K562 (cell line): ENCODE measurements around the gene EMP2. TPM values are rescaled to one million over a fixed set of nuclear protein-coding genes. Genes with fewer than 3 reads are reported as not detected.

Source experiments
- ATAC-seq: fragments of 200-7000 bp; cut with Tn5 transposase; 3 replicates; pipeline ENCODE4 v1.9.1; 2020; ENCODE audit warnings: moderate library complexity
- BruUV-seq: library from RNA; stranded (reverse); fragments of 400-500 nt; replicated peaks from 2 replicates; lab custom pipeline; 2021; lab: Mats Ljungman, UMichigan
- CTCF ChIA-PET: fragments of 300-600 bp; formaldehyde crosslinking; extraction: SDS; loops from one replicate; lab custom pipeline; 2021; ENCODE audit warnings: low intra/inter-chr PET ratio; lab: Yijun Ruan, JAX
- POLR2A ChIA-PET: fragments of 300-600, 350-650 bp; sonication (Branson Sonifier 250); formaldehyde crosslinking; extraction: SDS; loops from one replicate; lab custom pipeline; 2021; ENCODE audit warnings: antibody characterized with exemption, inconsistent platforms; lab: Yijun Ruan, JAX
- DNase-seq, 4 experiments: peaks; one replicate each; pipeline versions ENCODE4 v3.0.0 to v3.0.0-alpha.2; 2011 to 2018; ENCODE audit warnings: low spot score in 3 of 4, mixed read lengths in 3 of 4; ENCODE audit errors: extremely low read depth in 1 of 4
- FAIRE-seq: peaks from 2 replicates; lab custom pipeline; 2011; peaks lifted over from hg19 to GRCh38; lab: Jason Lieb, UNC
- H2AFZ ChIP-seq: 2 replicates; pipeline ENCODE4 v1.6.0; 2011; ENCODE audit warnings: low read depth, low read length, control low read depth, inconsistent platforms
- H3K27ac ChIP-seq: fragments of 200-600 bp; 3 replicates; pipeline ENCODE4 v1.8.0; 2011; ENCODE audit warnings: low read depth, mild to moderate bottlenecking, control low read depth, inconsistent platforms, low read length, moderate library complexity, mixed read lengths; ENCODE audit errors: extremely low read depth
- H3K27me3 ChIP-seq, 2 experiments: fragments of 300-600 bp in 1 of 2; 2 replicates in 1 of 2; 3 replicates in 1 of 2; pipeline versions ENCODE4 v1.6.0 to v1.8.0; 2011; ENCODE audit warnings: inconsistent platforms in 2 of 2, low read length in 2 of 2, mild to moderate bottlenecking in 1 of 2, mixed read lengths in 1 of 2, moderate library complexity in 1 of 2; ENCODE audit not compliant: control insufficient read depth in 2 of 2, insufficient read depth in 2 of 2
- H3K36me3 ChIP-seq: fragments of 300-600 bp; 3 replicates; pipeline ENCODE4 v1.8.0; 2011; ENCODE audit warnings: mild to moderate bottlenecking, low read length, inconsistent platforms; ENCODE audit not compliant: control insufficient read depth, insufficient read depth
- H3K4me1 ChIP-seq, 2 experiments: fragments of 200-600 bp in 1 of 2; replicated peaks in 1 of 2; 2 replicates in 1 of 2; 3 replicates in 1 of 2; pipeline versions ENCODE4 v1.5.1 to v1.8.0; 2011; ENCODE audit warnings: inconsistent platforms in 2 of 2, low read length in 2 of 2, mild to moderate bottlenecking in 1 of 2, mixed read lengths in 1 of 2, moderate library complexity in 1 of 2; ENCODE audit not compliant: control insufficient read depth in 2 of 2, insufficient read depth in 2 of 2
- H3K4me2 ChIP-seq: 2 replicates; pipeline ENCODE4 v1.6.1; 2011; ENCODE audit warnings: low read length, control low read depth, inconsistent platforms, mixed read lengths; ENCODE audit not compliant: insufficient read depth
- H3K4me3 ChIP-seq: fragments of 200-600 bp; sonication (generic), shearing (Covaris generic); 2 replicates; pipeline ENCODE4 v1.5.1; 2016; ENCODE audit warnings: control low read depth, inconsistent platforms
- H3K79me2 ChIP-seq: fragments of 200-600 bp; 3 replicates; pipeline ENCODE4 v1.8.0; 2011; ENCODE audit warnings: low read length, inconsistent platforms; ENCODE audit not compliant: control insufficient read depth, insufficient read depth
- H3K9ac ChIP-seq, 2 experiments: 2 replicates each; pipeline versions ENCODE4 v1.6.0 to v1.6.1; 2011; ENCODE audit warnings: low read depth in 2 of 2, low read length in 2 of 2, control low read depth in 1 of 2, inconsistent platforms in 1 of 2, mild to moderate bottlenecking in 1 of 2, mixed read lengths in 1 of 2; ENCODE audit not compliant: insufficient read depth in 1 of 2
- H3K9me1 ChIP-seq: one replicate; pipeline ENCODE4 v1.6.0; 2011; ENCODE audit warnings: inconsistent platforms, mild to moderate bottlenecking, low read length, moderate library complexity; ENCODE audit not compliant: control insufficient read depth, insufficient read depth
- H3K9me3 ChIP-seq: replicated peaks from 2 replicates; pipeline ENCODE4 v1.5.1; 2011; ENCODE audit warnings: low read depth, low read length, inconsistent platforms; ENCODE audit not compliant: control insufficient read depth, insufficient read depth
- H4K20me1 ChIP-seq: replicated peaks from 2 replicates; pipeline ENCODE4 v1.6.1; 2011; ENCODE audit warnings: low read length, inconsistent platforms, mixed read lengths; ENCODE audit not compliant: control insufficient read depth, insufficient read depth
- ATF7 ChIP-seq: fragments of 450-650 bp; IDR thresholded peaks from 2 replicates; pipeline ENCODE4 v1.7.1; 2014; ENCODE audit warnings: mild to moderate bottlenecking, moderate library complexity
- CTBP1 ChIP-seq: fragments of 450-650 bp; IDR thresholded peaks from 2 replicates; pipeline ENCODE4 v1.6.1; 2016; ENCODE audit warnings: borderline replicate concordance
- ELF1 ChIP-seq: fragments of 200-800 bp; sonication (Bioruptor generic); IDR thresholded peaks from 2 replicates; pipeline ENCODE4 v1.6.1; 2016; ENCODE audit warnings: missing genetic modification characterization, missing compliant biosample characterization
- JUND ChIP-seq, 2 experiments: IDR thresholded peaks; 2 replicates in 1 of 2; 3 replicates in 1 of 2; pipeline ENCODE4 v1.6.1; 2011; ENCODE audit warnings: borderline replicate concordance in 2 of 2, low read depth in 2 of 2, low read length in 2 of 2, improper control_type of control experiment in 1 of 2, missing biosample characterization in 1 of 2, missing genetic modification characterization in 1 of 2, missing genetic modification reagents in 1 of 2
- RBM15 ChIP-seq: fragments of 200-400 bp; formaldehyde crosslinking; IDR thresholded peaks from 2 replicates; pipeline ENCODE4 v1.6.1; 2018; ENCODE audit warnings: mild to moderate bottlenecking, low read length, moderate library complexity; ENCODE audit not compliant: insufficient read depth
- RCOR1 ChIP-seq, 2 experiments: IDR thresholded peaks; 2 replicates each; pipeline ENCODE4 v1.6.1; 2012; ENCODE audit warnings: low read depth in 2 of 2, low read length in 2 of 2, borderline replicate concordance in 1 of 2, improper control_type of control experiment in 1 of 2
- TRIM28 ChIP-seq: fragments of 450-650 bp; IDR thresholded peaks from 2 replicates; pipeline ENCODE4 v1.6.1; 2017
- ZFP36 ChIP-seq: fragments of 150-350 bp; IDR thresholded peaks from 2 replicates; pipeline ENCODE4 v1.6.1; 2018; ENCODE audit warnings: low read length, low read depth; ENCODE audit not compliant: partially characterized antibody
- WGBS: fragments of 100-300 bp; shearing (Covaris generic); methylation state at CpG from one replicate; pipeline ENCODE4 v1.1.6; 2016; ENCODE audit warnings: low coverage, mixed read lengths; ENCODE audit not compliant: insufficient coverage; ENCODE audit errors: missing lambda C conversion rate; 5-methylcytosine and 5-hydroxymethylcytosine counted together
- in situ Hi-C: fragments of 300-500 bp; cut with MboI; formaldehyde crosslinking; loops from 4 replicates; pipeline ENCODE4 v1.15.0; 2018; ENCODE audit warnings: inconsistent platforms, mixed read lengths
- intact Hi-C: fragments of 100-400 bp; cut with micrococcal nuclease; formaldehyde crosslinking; loops from 2 replicates; pipeline ENCODE4 v1.14.2; 2022
- polyA plus RNA-seq, 8 experiments: library from polyadenylated mRNA; depleted of rRNA in 4 of 8; stranded (reverse) in 5 of 8; unstranded in 3 of 8; fragments of >200 nt; fragmentation: Nextera tagmentation in 2 of 8; fragmentation: Illumina TruSeq in 1 of 8; extraction: Ambion mirVana in 2 of 8; extraction: Trizol in 1 of 8; gene quantifications; 2 replicates each; pipeline versions ENCODE4 v1.2.1 to v1.2.3, GENCODE V29; 2011 to 2014; ENCODE audit warnings: inconsistent platforms in 1 of 8, missing spikeins in 1 of 8
- total RNA-seq, 7 experiments: library from RNA; depleted of rRNA in 6 of 7; stranded (reverse); fragments of >200 nt in 6 of 7; fragmentation: Illumina TruSeq in 2 of 7; extraction: Trizol in 2 of 7; gene quantifications; 2 replicates each; pipeline versions ENCODE4 v1.2.1 to v1.2.3, GENCODE V29; 2011 to 2021; ENCODE audit warnings: low replicate concordance in 1 of 7
- TF ChIP-seq, protein P1 (sequence below), 2 experiments: fragments of 450-650 bp in 1 of 2; sonication (generic) in 1 of 2; formaldehyde crosslinking in 1 of 2; IDR thresholded peaks in 1 of 2; conservative IDR thresholded peaks in 1 of 2; 2 replicates each; pipeline versions ENCODE4 v1.6.1 to v1.8.1; 2016 to 2023; ENCODE audit warnings: mild to moderate bottlenecking in 2 of 2, moderate library complexity in 2 of 2, inconsistent platforms in 1 of 2, missing genetic modification reagents in 1 of 2

Gene EMP2
- total and polyA plus RNA-seq, 9 of the 15 experiments (the other 6 are each of a cell fraction or from before 2014, with no cell fraction given): 0.73 to 6.2 (median 3.1) TPM

DNA sequence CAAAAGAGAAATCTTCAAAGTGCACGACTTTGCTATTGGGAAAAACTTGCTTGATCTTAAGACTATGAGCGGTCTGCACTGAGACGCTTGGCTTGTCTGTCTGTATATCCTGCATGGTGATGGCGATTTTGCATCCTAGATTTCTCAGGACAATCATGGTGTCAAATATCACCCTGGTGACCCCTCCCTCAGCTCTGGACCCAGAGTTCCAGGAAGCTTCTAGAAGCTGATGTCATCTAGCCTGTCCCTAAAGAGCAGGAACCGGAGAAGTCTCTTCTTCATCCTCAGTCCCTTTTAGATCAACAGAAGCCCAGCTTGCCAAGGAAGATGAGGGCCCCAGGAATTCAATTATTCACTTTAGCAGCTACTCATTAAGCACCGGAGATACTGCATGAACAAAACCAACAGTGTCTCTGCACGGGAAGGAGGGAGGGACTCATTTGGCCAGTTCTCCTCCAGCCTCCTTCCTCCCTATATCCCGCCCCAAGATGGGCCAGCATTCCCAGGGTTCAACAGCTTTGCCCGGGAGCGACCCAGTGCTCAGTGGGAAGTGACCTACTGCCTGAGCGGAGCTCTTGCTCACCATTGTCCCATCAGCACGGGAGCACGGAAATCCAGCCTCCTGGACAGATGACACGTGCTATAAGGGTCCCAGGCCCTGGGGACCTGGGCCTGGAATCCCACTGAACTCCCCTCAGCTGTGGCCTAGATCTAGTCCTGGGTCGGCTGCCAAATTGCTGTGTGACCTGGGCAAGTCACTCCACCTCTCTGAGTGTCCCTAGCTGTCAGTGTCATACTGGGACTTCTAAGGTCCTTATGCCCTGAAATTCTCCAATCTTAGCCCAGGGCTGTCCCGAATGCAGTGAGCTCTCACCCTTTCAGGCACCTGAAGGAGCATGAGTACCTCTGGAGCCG lies 3.8 kb downstream of the EMP2 start:
- 0 out of 3 replicates have a peak, but pooled peaks have one; percentile 10 for ATAC-seq
- Histone ChIP-seq H4K20me1 (peaks cover 5% of the 10 kb centered on the region), H3K4me2 (no peak overlapping the region)

More for the DNA sequence above, 3.8 kb downstream of the EMP2 start:
- CTCF ChIA-PET: no interaction called here
- H3K27ac ChIP-seq: no peak overlapping the region
- H3K9ac ChIP-seq: no peak overlapping the region
- H3K9me3 ChIP-seq: no peaks in the 10 kb centered on the region
- peak; percentile 52 for TF ChIP-seq ATF7
- peak; percentile 41; the same call in 1 of the 2 replicates for TF ChIP-seq JUND (IDR thresholded peaks at IDR 0.05; ENCODE audit: borderline replicate concordance, low read depth, low read length)
- TF ChIP-seq JUND (tag; IDR thresholded peaks at IDR 0.05; ENCODE audit: borderline replicate concordance, low read depth, low read length): peak; percentile 24; the same call in 1 of the 3 replicates
- no peak for TF ChIP-seq TRIM28
- TF ChIP-seq ELF1: no peak
- no peak for TF ChIP-seq RBM15
- TF ChIP-seq ZFP36: peak; percentile 12
- TF ChIP-seq, protein P1, sequence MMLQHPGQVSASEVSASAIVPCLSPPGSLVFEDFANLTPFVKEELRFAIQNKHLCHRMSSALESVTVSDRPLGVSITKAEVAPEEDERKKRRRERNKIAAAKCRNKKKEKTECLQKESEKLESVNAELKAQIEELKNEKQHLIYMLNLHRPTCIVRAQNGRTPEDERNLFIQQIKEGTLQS (IDR thresholded peaks at IDR 0.05): peak; percentile 51; the same call in 1 of the 2 replicates
- TF ChIP-seq, protein P1 (CRISPR knock-in tag; conservative IDR thresholded peaks at IDR 0.05): no peak
- peak in 1 of 2 experiments; percentile 66; a peak in 1 of 4 replicates for TF ChIP-seq RCOR1 (IDR thresholded peaks at IDR 0.05; ENCODE audit: borderline replicate concordance in 1 of 2, low read depth in 2 of 2, low read length in 2 of 2)
- peak; percentile 75; the same call in 1 of the 2 replicates for TF ChIP-seq CTBP1
- FAIRE-seq: peak; percentile 68
- H3K36me3 ChIP-seq: no peaks in the 10 kb centered on the region
- BruUV-seq: no TSS peak
- H2AFZ ChIP-seq: no peak overlapping the region
- H3K4me1 ChIP-seq: peaks cover 0 to 16% of the 10 kb centered on the region in 2 experiments; a peak in 4 of 5 replicates
- WGBS: 7% methylated on average over 16 of the region's 17 CpGs
- H3K79me2 ChIP-seq: no peaks in the 10 kb centered on the region
- in situ Hi-C loops (no loop called here), intact Hi-C loops (no loop called here)
- DNase-seq: peak in 1 of 4 experiments; percentile 17
- POLR2A ChIA-PET: interaction anchor here (0.6 kb wide), 1 partner anchor 175 kb away, joined by 3 read pairs; no protein-coding TSS in a partner anchor
- no peak overlapping the region for H3K4me3 ChIP-seq
- H3K9me1 ChIP-seq: no peaks in the 10 kb centered on the region
- H3K27me3 ChIP-seq: peaks cover 12 to 53% of the 10 kb centered on the region in 2 experiments; a peak in 4 of 5 replicates
